SH-SY5Y (cell line): ENCODE results near the gene PPT1.

ENCODE experiments used
- GATA2 ChIP-seq: IDR thresholded peaks from 2 replicates; pipeline ENCODE4 v1.6.1; 2011; ENCODE audit warnings: mild to moderate bottlenecking, low read depth, low read length
- GATA3 ChIP-seq: IDR thresholded peaks from 2 replicates; pipeline ENCODE4 v1.6.1; 2011; ENCODE audit warnings: low read depth, mild to moderate bottlenecking, low read length, moderate library complexity

GRCh38 chr1:40133839-40134238, 36.8 kb upstream of the PPT1 start:
- TF ChIP-seq GATA3, result no peak
- TF ChIP-seq GATA2, result no peak
